Aorta (tissue), 5 donors: Measurements from ENCODE around the gene ZNF680. TPM values are rescaled to one million over a fixed set of nuclear protein-coding genes. Genes with fewer than 3 reads are reported as not detected.

ENCODE experiments used
- ATAC-seq: fragments of 200-7000 bp; cut with Tn5 transposase; one replicate; pipeline ENCODE4 v1.9.1; 2022; ENCODE audit warnings: moderate library complexity; ENCODE audit not compliant: low FRiP score
- DNase-seq, 2 donors: peaks; one replicate each; pipeline ENCODE4 v3.0.0-alpha.2; 2020
- H3K27ac ChIP-seq, 2 donors: one replicate each; pipeline ENCODE4 v1.5.1; 2013; ENCODE audit warnings: low read length in 2 of 2, mild to moderate bottlenecking in 2 of 2, moderate library complexity in 2 of 2, control low read depth in 1 of 2, inconsistent platforms in 1 of 2, low read depth in 1 of 2
- H3K27me3 ChIP-seq, 2 donors: one replicate each; pipeline ENCODE4 v1.6.1; 2013; ENCODE audit warnings: control low read depth in 1 of 2, low read length in 1 of 2, mild to moderate bottlenecking in 1 of 2, moderate library complexity in 1 of 2; ENCODE audit not compliant: insufficient read depth in 2 of 2, control insufficient read depth in 1 of 2
- H3K36me3 ChIP-seq, 2 donors: one replicate each; pipeline ENCODE4 v1.6.1; 2013; ENCODE audit warnings: control low read depth in 1 of 2, low read length in 1 of 2, mild to moderate bottlenecking in 1 of 2; ENCODE audit not compliant: insufficient read depth in 2 of 2, control insufficient read depth in 1 of 2
- H3K4me1 ChIP-seq, 2 donors: one replicate each; pipeline ENCODE4 v1.6.1; 2013; ENCODE audit warnings: low read length in 2 of 2, control low read depth in 1 of 2, mild to moderate bottlenecking in 1 of 2, moderate library complexity in 1 of 2; ENCODE audit not compliant: insufficient read depth in 2 of 2, control insufficient read depth in 1 of 2
- H3K4me3 ChIP-seq, 2 donors: one replicate each; pipeline ENCODE4 v1.5.1; 2013; ENCODE audit warnings: low read length in 2 of 2, control low read depth in 1 of 2, mild to moderate bottlenecking in 1 of 2
- H3K9me3 ChIP-seq: one replicate; pipeline ENCODE4 v1.6.1; 2013; ENCODE audit warnings: mild to moderate bottlenecking, low read length; ENCODE audit not compliant: control insufficient read depth
- WGBS, 2 donors: extraction: QIAGEN DNeasy Blood & Tissue Kit; methylation state at CpG; one replicate each; pipeline ENCODE4 v1.1.7; 2013; 5-methylcytosine and 5-hydroxymethylcytosine counted together
- intact Hi-C, 2 donors: fragments of 100-400 bp; cut with DNase I; formaldehyde crosslinking; loops; one replicate each; pipeline versions ENCODE4 v1.14.2 to v1.15.0; 2022
- long read RNA-seq, 2 donors: library from polyadenylated mRNA; unstranded; transcript quantifications; one replicate each; pipeline ENCODE4 v2.0.0, GENCODE V29; 2020 to 2021
- polyA plus RNA-seq, 2 donors: library from polyadenylated mRNA; stranded (reverse); fragments of 200-250 nt; gene quantifications; one replicate each; pipeline ENCODE4 v1.2.3, GENCODE V29; 2013
- total RNA-seq, 2 donors: library from RNA; stranded (reverse); fragmentation: NEBNext Ultra II Directional; extraction: Animal tissue kit (Norgen Biotek cat#: 25700); gene quantifications; one replicate each; pipeline ENCODE4 v1.2.1, GENCODE V29; 2021
- donor health status: healthy with polysubstance abuse.
- donor health status: Bipolar disorder and iron deficiency.
- donor health status: DM: no; HTN: no; CAD: no.
- donor health status: DM: no; HTN: no; CAD: no.
- donor health status: DM: yes; HTN: yes; CAD: no.

Gene ZNF680
- total RNA-seq (10 to 100 TPM; 23.5 to 35.9 TPM), polyA plus RNA-seq (1 to 10 TPM; 2.8 to 7.7 TPM)
- long read RNA-seq, donor 1, partial matches to known transcripts, result 0 of 4 reads
- long read RNA-seq, donor 1, other reads (novel, unspliced or antisense), result 3 of 4 reads
- long read RNA-seq, donor 2, partial matches to known transcripts, result 2 of 14 reads
- long read RNA-seq, donor 2, other reads (novel, unspliced or antisense), result 9 of 14 reads

GRCh38 chr7:64562626-64563278 lies at the start of gene ZNF680:
TSS of gene ZNF680 (minus strand) at chr7:64563071. CDS start at chr7:64562954, 117 bp downstream.
- DNase-seq (peak; percentile 97 to 98), ATAC-seq (peak; percentile 97)
- Histone ChIP-seq H3K27ac (peak within 1 kb of the TSS; percentile 33 to 96), H3K27me3 (no peaks in the 10 kb centered on the region), H3K36me3 (no peaks in the 10 kb centered on the region), H3K9me3 (no peaks in the 10 kb centered on the region), H3K4me3 (peak within 1 kb of the TSS; percentile 96 to 98), H3K4me1 (peaks cover 3 to 5% of the 10 kb centered on the region in 2 donors)
- WGBS, 2 donors, result 0% methylated on average over 32 to 33 of the region's 33 CpGs
- intact Hi-C loops, result loop anchor here in 1 of 2 donors (10.0 kb wide), 1 partner anchor 98 kb away; no protein-coding TSS in a partner anchor

- intact Hi-C loops, result no loop called here
- Histone ChIP-seq H3K9me3 (peaks cover 2% of the 10 kb centered on the region), H3K4me3 (no peak overlapping the region), H3K36me3 (no peaks in the 10 kb centered on the region), H3K27me3 (no peaks in the 10 kb centered on the region), H3K4me1 (no peaks in the 10 kb centered on the region), H3K27ac (no peak overlapping the region)
- WGBS, 2 donors, result 59 to 70% methylated on average over 4 of the region's 4 CpGs
- DNase-seq, result no peak
- ATAC-seq, result no peak
Measured at GRCh38 chr7:64612452-64612851, 49.6 kb upstream of the ZNF680 start.

- no peak for ATAC-seq
- Histone ChIP-seq H3K27ac (no peak overlapping the region), H3K4me3 (no peak overlapping the region), H3K27me3 (no peaks in the 10 kb centered on the region), H3K36me3 (no peaks in the 10 kb centered on the region), H3K4me1 (no peaks in the 10 kb centered on the region), H3K9me3 (peaks cover 2% of the 10 kb centered on the region)
- 96 to 100% methylated on average over 1 of the region's 1 CpG for WGBS, 2 donors
- DNase-seq, result no peak
- intact Hi-C loops, result no loop called here
Measured at GRCh38 chr7:64611717-64612116, 48.8 kb upstream of the ZNF680 start.

GRCh38 chr7:64610997-64611396 lies 48.1 kb upstream of the ZNF680 start:
- no peak for ATAC-seq
- Histone ChIP-seq H3K36me3 (no peaks in the 10 kb centered on the region), H3K27ac (no peak overlapping the region), H3K4me1 (no peaks in the 10 kb centered on the region), H3K9me3 (peaks cover 2% of the 10 kb centered on the region), H3K4me3 (no peak overlapping the region), H3K27me3 (no peaks in the 10 kb centered on the region)
- intact Hi-C loops, result no loop called here
- DNase-seq, result no peak
- WGBS, 2 donors, result 93 to 96% methylated on average over 4 of the region's 4 CpGs

GRCh38 chr7:64608116-64608910 lies 45.4 kb upstream of the ZNF680 start:
- ATAC-seq (no peak), DNase-seq (no peak)
- H3K36me3 ChIP-seq, result no peaks in the 10 kb centered on the region
- no peak overlapping the region for H3K4me3 ChIP-seq
- H3K27me3 ChIP-seq, result no peaks in the 10 kb centered on the region
- H3K27ac ChIP-seq, result no peak overlapping the region
- H3K9me3 ChIP-seq, result peaks cover 2% of the 10 kb centered on the region
- WGBS, 2 donors, result 94 to 95% methylated on average over 6 of the region's 6 CpGs
- intact Hi-C loops, result no loop called here
- no peaks in the 10 kb centered on the region for H3K4me1 ChIP-seq

- H3K27ac ChIP-seq, result no peak overlapping the region
- DNase-seq (no peak), ATAC-seq (no peak)
- no peak overlapping the region for H3K4me3 ChIP-seq
- no peaks in the 10 kb centered on the region for H3K4me1 ChIP-seq
- no peaks in the 10 kb centered on the region for H3K27me3 ChIP-seq
- intact Hi-C loops, result no loop called here
- H3K36me3 ChIP-seq, result no peaks in the 10 kb centered on the region
- peaks cover 2% of the 10 kb centered on the region for H3K9me3 ChIP-seq
Measured at GRCh38 chr7:64606385-64606784, 43.5 kb upstream of the ZNF680 start.

- ATAC-seq, result no peak
- H3K4me3 ChIP-seq, result no peak overlapping the region
- peaks cover 2% of the 10 kb centered on the region for H3K9me3 ChIP-seq
- H3K36me3 ChIP-seq, result no peaks in the 10 kb centered on the region
- H3K4me1 ChIP-seq, result no peaks in the 10 kb centered on the region
- no peaks in the 10 kb centered on the region for H3K27me3 ChIP-seq
- WGBS, 2 donors, result 96% methylated on average over 1 of the region's 1 CpG
- no peak overlapping the region for H3K27ac ChIP-seq
- intact Hi-C loops, result no loop called here
- no peak for DNase-seq
Measured at GRCh38 chr7:64603271-64603670, 40.4 kb upstream of the ZNF680 start.

- Histone ChIP-seq H3K9me3 (no peaks in the 10 kb centered on the region), H3K27ac (no peak overlapping the region), H3K4me3 (no peak overlapping the region), H3K4me1 (no peaks in the 10 kb centered on the region), H3K36me3 (no peaks in the 10 kb centered on the region), H3K27me3 (no peaks in the 10 kb centered on the region)
- no peak for ATAC-seq
- 2 to 4% methylated on average over 2 of the region's 2 CpGs for WGBS, 2 donors
- no peak for DNase-seq
- intact Hi-C loops, result no loop called here
Measured at GRCh38 chr7:64602518-64602917, 39.6 kb upstream of the ZNF680 start.
